ENCODE data around the gene VAPB.

VAPB gene

DNA sequence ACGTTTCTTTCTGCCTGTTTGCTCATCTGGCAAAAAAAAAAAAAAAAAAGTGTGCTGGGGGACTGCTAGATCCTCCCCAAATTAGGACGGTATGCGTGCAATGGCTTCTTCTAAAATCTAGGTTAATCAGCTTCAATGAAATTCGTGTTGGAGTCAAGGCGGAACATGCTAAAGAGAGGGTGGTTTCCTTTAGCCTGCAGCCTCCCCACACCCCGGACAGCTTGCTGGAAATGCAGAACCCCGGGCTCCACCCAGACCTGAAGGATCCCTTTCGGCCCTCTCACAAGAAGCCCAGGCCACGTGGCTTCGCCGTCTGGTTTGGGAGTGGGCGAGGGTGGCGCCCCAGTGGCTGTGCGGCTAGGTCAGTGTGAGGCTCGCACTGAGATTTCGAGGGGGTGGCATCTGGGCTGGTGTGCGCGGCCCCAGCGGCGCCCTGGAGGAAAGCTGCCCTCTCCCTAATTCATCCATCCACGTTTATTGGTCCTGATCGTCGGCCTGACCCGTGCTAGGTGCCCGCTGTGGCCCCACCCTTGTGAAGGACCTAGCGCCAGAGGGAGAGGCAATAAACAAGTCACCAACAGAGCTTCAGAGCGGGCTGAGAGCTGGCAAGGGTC lies 77.2 kb downstream of the VAPB start:
- no peak for FAIRE-seq

DNA sequence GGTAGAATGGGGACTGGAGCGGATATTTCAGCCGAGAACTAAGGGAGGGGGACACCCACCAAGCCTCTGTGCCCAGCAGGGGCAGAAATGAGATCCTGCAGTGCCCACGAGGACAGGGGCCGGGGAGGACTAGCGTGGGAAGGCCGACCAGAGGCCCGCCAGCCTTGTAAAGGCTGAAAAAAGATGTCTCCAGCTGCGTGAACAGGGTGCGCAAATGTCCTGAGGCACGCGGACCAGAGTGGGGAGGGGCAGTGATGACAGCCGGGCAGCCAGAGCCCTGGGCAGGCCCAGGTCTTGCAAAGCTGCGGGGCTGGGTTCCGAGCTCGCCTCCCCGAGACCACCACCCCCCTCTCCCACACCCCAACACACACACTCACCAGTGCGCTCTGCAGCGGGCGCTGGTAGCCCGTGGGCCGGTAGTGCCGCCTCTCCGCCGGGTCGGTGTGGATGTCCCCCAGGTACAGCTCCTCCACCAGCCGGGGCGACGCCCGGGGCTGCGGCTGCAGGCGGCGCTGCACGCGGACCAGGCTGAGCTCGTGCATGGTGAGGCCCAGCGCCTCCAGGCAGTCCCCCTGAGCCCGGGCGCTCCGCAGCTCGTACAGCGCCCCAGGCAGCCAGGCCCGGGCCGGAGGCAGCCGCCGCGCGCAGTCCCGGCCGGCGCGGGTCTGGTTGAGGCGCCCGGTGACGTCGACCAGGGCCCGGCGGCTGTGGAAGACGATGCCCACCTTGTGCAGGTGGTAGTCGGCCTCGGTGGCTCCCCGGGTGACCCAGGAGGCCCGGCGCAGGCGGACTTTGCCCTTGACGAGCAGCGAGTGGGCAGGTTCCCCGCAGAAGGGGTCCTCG lies 77.9 kb downstream of the VAPB start:
- FAIRE-seq: no peak

DNA sequence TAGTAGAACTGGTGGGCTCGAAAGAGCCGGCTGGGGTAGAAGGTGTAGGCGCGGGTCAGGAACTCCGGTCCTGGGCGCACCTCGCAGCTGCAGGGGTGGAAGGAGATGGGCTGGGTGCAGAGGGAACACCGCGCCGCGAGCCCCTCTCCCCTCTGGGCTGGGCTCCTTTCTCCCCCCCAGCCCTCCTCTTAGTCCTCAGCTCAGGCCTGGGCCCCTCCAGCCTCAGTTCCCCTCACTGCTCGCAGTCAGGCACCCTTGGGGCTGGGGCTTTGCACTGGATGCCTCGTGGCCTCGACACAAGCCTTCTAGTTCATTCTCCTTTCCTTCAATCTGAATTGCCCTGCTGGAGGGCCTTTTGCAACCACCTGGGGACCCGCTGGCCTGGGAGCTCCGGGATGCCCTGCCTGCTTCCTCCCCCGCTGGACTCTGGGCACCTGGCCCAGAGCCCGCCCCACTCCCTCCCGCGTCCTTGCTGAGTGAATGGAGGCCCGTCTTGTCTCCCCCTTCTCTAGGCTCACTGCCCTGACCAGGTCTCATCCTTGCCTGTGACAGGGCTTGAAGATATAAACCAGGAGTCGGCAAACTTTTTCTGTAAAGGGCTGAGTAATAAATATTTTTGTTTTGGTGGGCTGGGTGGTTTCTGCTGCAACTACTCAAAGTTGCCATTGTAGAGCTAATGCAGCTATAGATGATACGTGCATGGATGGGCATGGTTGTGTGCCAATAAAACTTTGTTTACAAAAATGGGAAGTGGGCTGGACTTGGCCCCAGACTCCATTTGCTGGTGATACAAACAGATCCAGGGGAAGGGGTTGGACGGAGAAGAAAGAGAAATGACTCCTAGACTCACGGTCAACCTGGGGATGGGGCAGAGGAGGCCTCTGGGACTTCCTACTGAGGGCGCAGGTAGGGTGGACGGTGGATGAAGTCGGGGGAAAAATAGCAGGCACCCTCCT lies 78.8 kb downstream of the VAPB start:
- FAIRE-seq: no peak

GRCh38 chr20:58469616-58470015 lies 80.6 kb downstream of the VAPB start:
- FAIRE-seq: no peak

GRCh38 chr20:58470336-58471192 lies 81.5 kb downstream of the VAPB start:
- no peak for FAIRE-seq

DNA sequence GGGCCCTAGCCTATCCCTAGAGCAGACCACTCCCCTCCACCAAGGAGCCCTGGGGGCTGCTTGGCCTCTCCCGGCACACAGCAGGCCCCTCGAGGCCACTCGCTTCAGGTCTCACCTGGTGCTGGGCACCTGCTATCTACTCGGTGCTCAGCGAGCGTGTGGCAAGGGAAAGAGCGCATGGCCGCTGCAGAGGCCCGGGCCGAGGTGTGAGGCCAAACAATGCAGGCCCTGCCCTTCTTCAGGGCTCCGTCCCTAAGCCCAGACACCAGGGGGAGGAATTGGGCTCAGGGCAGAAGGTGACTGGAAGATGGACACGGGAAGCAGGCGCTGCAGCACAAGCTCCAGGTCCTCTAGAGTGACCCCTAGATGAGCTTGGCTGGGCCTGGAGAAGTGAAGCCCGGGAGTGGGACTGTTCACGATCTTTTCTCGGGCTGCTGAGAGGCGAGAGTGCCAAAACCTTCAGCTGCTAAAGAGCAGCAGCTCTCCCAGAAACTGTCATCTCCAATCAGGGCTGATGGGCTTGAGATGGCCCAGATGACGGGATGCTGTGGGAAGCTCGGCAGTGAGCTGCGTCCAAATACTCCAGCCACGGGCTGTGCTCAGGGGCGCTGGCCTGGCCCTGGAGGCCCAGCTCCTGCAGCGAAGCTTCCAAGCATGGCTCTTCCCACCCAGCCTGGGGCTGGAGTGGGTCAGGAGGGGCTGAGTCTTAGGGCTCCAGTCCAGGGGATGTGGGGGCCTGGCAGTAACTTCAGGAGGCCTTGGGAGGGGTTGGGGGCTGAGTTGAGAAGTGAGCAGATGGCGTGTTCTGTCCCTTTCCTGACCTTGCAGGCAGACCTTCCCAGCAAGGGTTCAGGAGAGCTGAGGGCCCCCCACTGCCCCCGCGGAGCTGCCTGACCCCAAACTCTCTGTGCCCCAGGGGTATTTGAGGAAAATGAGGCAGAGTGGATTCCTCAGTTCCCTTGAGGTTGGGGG lies 82.5 kb downstream of the VAPB start:
- no peak for FAIRE-seq

DNA sequence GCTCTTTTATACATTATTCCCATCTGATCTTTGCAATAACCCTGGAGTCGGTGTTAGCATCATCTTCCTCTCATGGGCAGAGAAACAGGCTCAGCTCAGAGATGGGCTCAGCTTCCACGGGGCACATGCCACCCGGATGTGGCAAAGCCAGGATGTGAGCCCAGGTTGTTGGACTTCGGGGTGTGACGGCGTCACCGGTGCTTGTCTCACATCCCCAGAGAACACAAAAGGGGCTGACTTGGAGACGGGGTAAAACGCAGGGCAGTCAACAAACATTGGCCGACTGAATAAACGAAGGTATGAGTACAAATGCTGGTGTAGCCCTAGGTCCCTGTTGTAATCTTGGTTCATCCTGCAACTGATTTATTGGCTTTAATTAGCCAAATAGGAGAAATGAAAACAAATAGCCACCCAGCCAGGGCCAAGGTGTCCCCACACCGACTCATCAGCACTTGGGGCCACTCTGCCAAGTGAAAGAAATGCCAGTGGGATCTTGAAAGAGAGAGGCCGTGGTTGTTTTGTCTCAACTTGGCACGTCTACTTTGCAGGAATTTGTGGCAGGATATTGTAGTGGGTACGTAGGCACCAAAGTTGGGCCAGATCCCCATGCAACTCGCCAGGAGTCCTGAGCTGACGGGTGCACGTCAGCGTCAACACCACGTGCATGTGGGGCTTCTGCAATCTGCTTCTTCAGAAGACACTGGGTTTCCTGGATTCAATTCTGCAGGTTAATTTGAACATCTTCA lies 83.4 kb downstream of the VAPB start:
- no peak for FAIRE-seq

- no peak for FAIRE-seq
Measured at GRCh38 chr20:58473453-58474425, 84.7 kb downstream of the VAPB start.

- no peak for FAIRE-seq
Measured at GRCh38 chr20:58475466-58475865, 86.4 kb downstream of the VAPB start.

DNA sequence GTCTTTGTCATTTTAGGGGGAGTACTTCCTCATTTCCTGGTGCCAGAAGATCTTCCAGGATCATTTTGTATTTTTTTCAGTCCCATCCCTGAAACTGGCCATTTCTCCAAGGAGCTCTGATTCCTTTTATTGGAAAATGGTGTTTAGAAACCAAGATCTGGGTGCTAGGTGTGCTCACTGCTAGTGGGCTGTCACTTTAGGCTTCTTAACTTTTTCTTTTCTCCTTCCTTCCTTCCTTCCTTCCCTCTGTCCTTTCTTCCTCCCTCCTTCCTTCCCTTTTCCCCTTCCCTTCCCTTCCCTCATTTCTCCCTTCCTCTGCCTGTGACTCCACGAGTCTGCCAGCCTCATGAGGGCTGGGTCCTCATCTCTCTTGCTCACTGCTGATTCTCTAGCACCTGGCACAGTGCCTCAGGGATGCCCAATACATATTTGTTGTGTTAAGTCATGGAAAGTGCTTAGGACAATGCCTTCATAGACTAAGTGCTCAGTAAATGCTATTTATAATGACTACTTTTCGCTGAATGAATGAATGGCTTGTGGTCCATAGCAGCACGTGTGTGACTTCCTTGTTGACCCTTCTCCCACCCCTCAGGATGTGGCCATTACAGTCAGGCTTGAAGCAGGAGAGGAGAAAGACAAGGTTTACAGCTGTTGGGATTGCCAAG lies 89.2 kb downstream of the VAPB start:
- no peak for FAIRE-seq

- no peak for FAIRE-seq
Measured at GRCh38 chr20:58479726-58480440, 90.9 kb downstream of the VAPB start.

DNA sequence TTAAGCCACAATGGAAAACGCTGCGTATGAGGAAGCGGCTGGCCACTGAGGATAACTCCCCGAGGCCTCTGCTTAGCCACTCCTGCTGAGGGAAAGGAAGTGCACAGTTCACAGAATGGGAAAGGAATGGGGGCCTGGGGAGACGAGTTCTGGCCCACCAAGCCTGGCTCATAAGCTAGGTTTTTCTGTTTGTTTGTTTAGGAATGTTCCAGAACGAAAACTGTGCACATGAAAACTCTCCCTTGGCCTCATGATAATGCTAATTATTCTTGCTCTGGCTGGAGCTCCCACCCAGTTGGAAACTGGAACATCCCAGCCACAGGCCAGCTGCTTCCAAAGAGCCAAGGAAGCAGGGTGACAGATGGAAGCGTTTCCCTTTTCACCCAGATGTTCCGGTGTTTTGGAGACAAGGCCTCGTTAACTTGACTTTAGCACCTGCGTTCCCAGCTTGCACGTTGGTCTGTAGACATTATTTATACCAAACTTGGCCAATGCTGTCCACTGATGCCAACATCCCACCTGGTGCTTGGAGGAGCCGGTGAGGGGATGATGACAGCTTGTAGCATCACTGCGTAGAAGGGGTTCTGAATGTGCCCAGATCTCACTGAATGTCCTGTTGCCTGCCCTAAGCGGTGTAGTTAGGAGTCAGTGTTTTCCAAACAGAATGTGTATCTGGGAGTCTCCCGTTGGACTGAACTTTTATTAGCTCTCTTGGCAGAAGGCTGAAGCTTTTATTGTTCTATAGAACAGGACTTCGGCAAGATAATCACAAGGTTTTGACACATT lies 91.7 kb downstream of the VAPB start:
- FAIRE-seq: no peak

- FAIRE-seq: no peak
Measured at GRCh38 chr20:58481481-58482021, 92.5 kb downstream of the VAPB start.

DNA sequence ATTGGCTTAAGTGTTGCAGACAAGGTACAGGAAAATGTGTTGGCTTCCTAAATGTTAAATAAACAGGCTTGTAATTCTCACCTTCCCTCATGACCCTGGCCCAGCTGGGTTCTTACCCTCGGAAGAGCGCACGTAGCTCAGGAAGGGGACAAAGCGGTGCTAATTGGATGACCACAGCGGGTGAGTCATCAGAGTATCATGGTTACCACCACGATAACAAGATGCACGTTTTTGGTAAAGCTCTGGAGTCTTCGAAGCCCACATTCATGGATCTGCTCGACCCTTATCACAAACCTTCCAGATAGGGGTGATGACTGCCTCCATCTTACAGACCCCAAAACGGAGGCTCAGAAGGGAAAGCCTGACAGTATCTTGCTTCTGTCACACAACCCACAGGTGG lies 93.4 kb downstream of the VAPB start:
- FAIRE-seq: no peak

- no peak for FAIRE-seq
Measured at GRCh38 chr20:58483051-58483450, 94.0 kb downstream of the VAPB start.

DNA sequence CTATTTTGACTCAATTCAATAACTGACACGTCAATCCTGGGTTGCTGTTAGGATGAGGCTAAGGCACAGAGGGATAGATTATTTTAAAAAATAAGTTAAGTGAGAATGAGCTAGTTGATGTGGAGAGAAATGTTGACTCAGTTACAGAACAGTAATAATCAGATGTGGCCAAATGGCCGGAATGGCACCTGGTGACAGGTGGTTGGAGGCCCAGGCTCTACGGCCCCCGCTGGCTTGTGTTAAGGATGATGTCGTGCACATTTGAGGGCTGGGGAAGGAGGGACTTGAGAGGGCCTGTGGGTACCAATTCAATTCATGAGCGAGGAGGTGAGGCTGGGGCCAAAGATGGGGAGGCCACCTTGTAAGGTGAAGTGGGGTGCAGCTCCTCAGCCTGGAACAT lies 94.4 kb downstream of the VAPB start:
- FAIRE-seq: no peak

DNA sequence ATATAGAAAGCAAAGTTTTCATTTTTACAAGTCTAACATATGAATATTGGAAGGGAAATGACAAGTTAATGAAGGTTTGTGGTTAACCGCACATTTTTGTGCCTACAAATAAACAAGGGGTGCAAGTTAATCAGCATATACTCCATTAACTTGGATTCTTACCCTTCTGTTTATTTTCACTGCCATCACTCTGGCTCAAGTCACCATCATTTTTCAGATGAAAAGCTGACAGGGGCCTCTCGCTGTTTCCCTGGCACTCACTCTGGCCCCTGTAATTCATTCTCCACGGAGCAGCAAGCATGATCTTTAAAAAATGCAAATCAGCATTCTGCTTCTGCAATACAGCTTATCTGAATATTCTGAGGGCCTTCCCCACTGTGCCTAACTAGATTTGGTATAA lies 96.4 kb downstream of the VAPB start:
- FAIRE-seq: no peak
